Measurements from ENCODE around the gene CERK.

DNA sequence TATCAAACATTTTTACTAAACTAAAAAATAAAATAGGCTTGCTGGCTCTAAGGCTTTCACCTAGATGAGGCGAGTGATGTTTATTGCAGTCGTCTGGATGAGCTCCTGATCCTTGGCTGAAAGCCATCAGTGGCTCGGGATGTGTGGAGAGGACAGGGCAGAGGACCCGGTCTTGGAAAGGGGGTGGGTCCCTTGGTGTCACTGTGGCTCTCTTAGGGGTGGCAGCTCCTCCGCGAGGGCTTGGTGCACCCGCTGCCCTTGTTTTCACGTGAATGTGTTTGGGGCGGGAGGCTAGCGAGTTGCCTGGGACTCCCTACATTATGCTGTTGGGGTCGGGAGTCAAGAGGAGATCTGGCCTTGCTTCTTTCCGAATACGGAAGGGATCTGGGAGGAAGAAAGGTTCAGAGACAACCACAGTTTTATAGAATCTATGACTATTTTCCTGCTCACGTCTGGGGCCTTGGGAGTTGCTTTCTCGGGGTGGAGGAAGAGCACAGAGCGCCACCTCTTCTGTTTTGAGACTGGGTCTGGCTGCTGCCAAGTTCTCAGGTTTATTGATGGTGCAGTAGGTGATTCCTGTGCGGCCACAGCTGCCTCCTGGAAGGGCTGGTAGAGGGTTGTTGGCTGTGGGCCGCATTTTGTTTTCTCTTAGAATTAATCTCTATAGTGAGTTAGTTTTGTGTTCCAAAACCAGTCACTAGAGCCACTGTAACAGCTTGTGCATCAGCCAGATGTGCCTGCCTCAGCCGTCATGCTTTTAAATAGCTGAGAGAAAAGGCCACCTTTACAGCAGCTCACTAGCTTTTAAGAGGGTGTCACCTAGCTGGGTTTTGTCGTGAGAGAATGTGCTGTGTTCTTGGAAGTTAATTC, 37.2 kb upstream of the CERK start:
- TF ChIP-seq, protein P1, sequence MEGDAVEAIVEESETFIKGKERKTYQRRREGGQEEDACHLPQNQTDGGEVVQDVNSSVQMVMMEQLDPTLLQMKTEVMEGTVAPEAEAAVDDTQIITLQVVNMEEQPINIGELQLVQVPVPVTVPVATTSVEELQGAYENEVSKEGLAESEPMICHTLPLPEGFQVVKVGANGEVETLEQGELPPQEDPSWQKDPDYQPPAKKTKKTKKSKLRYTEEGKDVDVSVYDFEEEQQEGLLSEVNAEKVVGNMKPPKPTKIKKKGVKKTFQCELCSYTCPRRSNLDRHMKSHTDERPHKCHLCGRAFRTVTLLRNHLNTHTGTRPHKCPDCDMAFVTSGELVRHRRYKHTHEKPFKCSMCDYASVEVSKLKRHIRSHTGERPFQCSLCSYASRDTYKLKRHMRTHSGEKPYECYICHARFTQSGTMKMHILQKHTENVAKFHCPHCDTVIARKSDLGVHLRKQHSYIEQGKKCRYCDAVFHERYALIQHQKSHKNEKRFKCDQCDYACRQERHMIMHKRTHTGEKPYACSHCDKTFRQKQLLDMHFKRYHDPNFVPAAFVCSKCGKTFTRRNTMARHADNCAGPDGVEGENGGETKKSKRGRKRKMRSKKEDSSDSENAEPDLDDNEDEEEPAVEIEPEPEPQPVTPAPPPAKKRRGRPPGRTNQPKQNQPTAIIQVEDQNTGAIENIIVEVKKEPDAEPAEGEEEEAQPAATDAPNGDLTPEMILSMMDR (IDR thresholded peaks at IDR 0.05; ENCODE audit: control extremely low read depth in 1 of 3, insufficient read depth in 1 of 3, low read depth in 1 of 3, low read length in 3 of 3): no peak
- TF ChIP-seq POLR2AphosphoS5 (IDR thresholded peaks at IDR 0.05; ENCODE audit: low read depth, low read length) (no peak), GTF2F1 (IDR thresholded peaks at IDR 0.05; ENCODE audit: borderline replicate concordance, low read depth, low read length) (no peak), RAD21 (IDR thresholded peaks at IDR 0.05 in 1 of 2, conservative IDR thresholded peaks at IDR 0.05 in 1 of 2; ENCODE audit: low read depth in 2 of 2, low read length in 2 of 2) (no peak)

Measured in H1 (cell line).